ENCODE data around the gene SIM1.

Gene SIM1

DNA sequence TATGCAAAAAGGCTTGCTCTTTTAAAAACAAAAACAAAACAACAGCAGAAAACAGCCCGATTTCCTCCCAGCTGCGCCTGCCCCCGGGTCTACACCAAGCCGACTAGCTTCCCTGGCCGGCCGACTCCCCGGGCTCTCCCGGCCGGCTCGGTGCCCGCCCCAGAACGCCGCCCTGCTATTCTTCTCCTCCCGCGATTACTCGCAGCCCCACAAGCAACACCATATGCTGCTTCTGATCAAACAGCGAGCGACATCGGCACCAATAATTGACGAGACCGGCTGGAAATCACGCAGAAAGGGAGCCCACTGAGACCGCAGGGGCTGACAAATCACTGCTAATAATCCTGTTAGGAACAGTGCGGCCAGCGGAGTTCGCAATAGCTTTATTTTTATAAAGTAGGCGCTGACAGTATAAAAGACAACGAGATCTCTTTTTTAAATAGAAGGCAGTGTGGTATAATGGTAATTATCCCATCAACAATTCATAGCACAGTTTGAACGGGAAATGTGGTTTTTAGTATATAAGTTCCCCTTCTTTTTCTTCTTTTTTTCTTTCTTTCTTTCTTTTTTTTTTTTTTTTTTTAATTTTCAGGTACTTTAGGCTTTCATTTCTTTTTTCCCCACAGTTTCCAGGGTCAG is 3.3 kb downstream of the SIM1 start:
- H2AFZ ChIP-seq (ENCODE audit: low read length): peak overlapping the region; percentile 73
- H4K91ac ChIP-seq (ENCODE audit: low read depth, low read length, poor library complexity): no peak overlapping the region
- H3K27ac ChIP-seq (replicated peaks; ENCODE audit: low read length): no peak overlapping the region
- H3K14ac ChIP-seq (ENCODE audit: low read length): no peak overlapping the region
- no peak overlapping the region for H2BK120ac ChIP-seq (ENCODE audit: low read depth, low read length)
- no peak overlapping the region for H2BK12ac ChIP-seq (ENCODE audit: low read length)
- no peak overlapping the region for H3K4ac ChIP-seq (ENCODE audit: low read length)
- H3K18ac ChIP-seq (ENCODE audit: low read length): no peak overlapping the region
- H2AK5ac ChIP-seq (ENCODE audit: low read depth, low read length): no peak overlapping the region
- H3K27me3 ChIP-seq (ENCODE audit: control insufficient read depth in 3 of 3, insufficient read depth in 3 of 3, low read depth in 1 of 3, low read length in 3 of 3): peaks cover 34 to 100% (median 88%) of the 10 kb centered on the region in 3 experiments
- no peak overlapping the region for H2BK5ac ChIP-seq (ENCODE audit: low read length)
- H4K8ac ChIP-seq (ENCODE audit: low read depth, low read length): no peak overlapping the region
- no peak overlapping the region for H3K4me3 ChIP-seq (ENCODE audit: low read length in 2 of 2)
- no peak overlapping the region for H3K4me2 ChIP-seq (ENCODE audit: insufficient read depth, low read length, poor library complexity, severe bottlenecking)
- no CpG with 5 or more reads among the region's 29 CpGs for WGBS, 2 donors (ENCODE audit: extremely low coverage in 2 of 2, insufficient read length in 2 of 2, insufficient replicate concordance in 1 of 2)
- no peak overlapping the region for H3K23ac ChIP-seq (ENCODE audit: low read depth, low read length, poor library complexity)
- DNase-seq (ENCODE audit: low spot score): peak; percentile 59
- H2BK15ac ChIP-seq (ENCODE audit: low read length): no peak overlapping the region
- H3K9ac ChIP-seq (ENCODE audit: low read depth, low read length, poor library complexity): no peak overlapping the region
- no peaks in the 10 kb centered on the region for H3K79me1 ChIP-seq (ENCODE audit: low read depth, low read length)
- no peaks in the 10 kb centered on the region for H3K9me3 ChIP-seq (replicated peaks in 1 of 2; ENCODE audit: control insufficient read depth in 2 of 2, insufficient read depth in 1 of 2, low read depth in 1 of 2, low read length in 2 of 2)
- no peaks in the 10 kb centered on the region for H3K36me3 ChIP-seq (replicated peaks in 1 of 2; ENCODE audit: control insufficient read depth in 2 of 2, insufficient read depth in 2 of 2, low read length in 2 of 2)
- H3K4me1 ChIP-seq (ENCODE audit: control insufficient read depth in 2 of 2, insufficient read depth in 1 of 2, low read depth in 1 of 2, low read length in 2 of 2): peaks cover 1 to 7% of the 10 kb centered on the region in 2 donors

DNA sequence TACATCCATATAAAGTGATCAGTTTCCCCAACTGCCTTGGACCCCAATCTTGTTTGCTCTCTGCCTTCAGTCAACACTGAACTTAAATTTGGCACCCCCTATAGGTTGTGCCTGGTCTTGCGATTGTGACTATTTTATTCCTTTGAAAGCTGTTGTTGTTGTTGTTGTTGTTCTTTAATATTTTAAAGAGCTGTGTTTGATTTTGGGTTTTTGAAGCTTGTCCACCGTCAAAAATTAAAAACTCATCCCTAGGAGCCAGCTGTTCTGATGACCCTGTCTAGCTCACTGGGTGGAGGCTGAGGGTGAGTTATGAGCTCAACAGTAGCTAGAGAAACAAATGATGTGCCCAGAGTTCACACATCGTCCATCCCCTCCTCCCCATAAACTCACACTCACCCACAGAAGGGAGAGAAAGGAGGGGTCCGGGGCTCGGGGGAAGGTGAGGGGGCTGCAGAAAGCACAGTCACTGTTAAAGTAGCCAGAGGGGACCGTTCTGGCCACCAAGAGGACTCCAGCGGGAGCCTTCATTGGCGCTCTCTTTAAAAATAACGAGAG is 4.0 kb downstream of the SIM1 start:
- no peak overlapping the region for H2BK120ac ChIP-seq (ENCODE audit: low read depth, low read length)
- no peak overlapping the region for H3K9ac ChIP-seq (ENCODE audit: low read depth, low read length, poor library complexity)
- no peaks in the 10 kb centered on the region for H3K9me3 ChIP-seq (replicated peaks in 1 of 2; ENCODE audit: control insufficient read depth in 2 of 2, insufficient read depth in 1 of 2, low read depth in 1 of 2, low read length in 2 of 2)
- no peaks in the 10 kb centered on the region for H3K79me1 ChIP-seq (ENCODE audit: low read depth, low read length)
- no peak overlapping the region for H3K23ac ChIP-seq (ENCODE audit: low read depth, low read length, poor library complexity)
- no peak overlapping the region for H4K91ac ChIP-seq (ENCODE audit: low read depth, low read length, poor library complexity)
- no peaks in the 10 kb centered on the region for H3K36me3 ChIP-seq (replicated peaks in 1 of 2; ENCODE audit: control insufficient read depth in 2 of 2, insufficient read depth in 2 of 2, low read length in 2 of 2)
- H2BK12ac ChIP-seq (ENCODE audit: low read length): no peak overlapping the region
- DNase-seq (ENCODE audit: low spot score): peak; percentile 60
- no peak overlapping the region for H3K4me2 ChIP-seq (ENCODE audit: insufficient read depth, low read length, poor library complexity, severe bottlenecking)
- H2BK15ac ChIP-seq (ENCODE audit: low read length): no peak overlapping the region
- no peak overlapping the region for H2AK5ac ChIP-seq (ENCODE audit: low read depth, low read length)
- H3K27me3 ChIP-seq (ENCODE audit: control insufficient read depth in 3 of 3, insufficient read depth in 3 of 3, low read depth in 1 of 3, low read length in 3 of 3): peaks cover 34 to 100% (median 88%) of the 10 kb centered on the region in 3 experiments
- peaks cover 1 to 7% of the 10 kb centered on the region in 2 donors for H3K4me1 ChIP-seq (ENCODE audit: control insufficient read depth in 2 of 2, insufficient read depth in 1 of 2, low read depth in 1 of 2, low read length in 2 of 2)
- H4K8ac ChIP-seq (ENCODE audit: low read depth, low read length): no peak overlapping the region
- H2AFZ ChIP-seq (ENCODE audit: low read length): no peak overlapping the region
- no peak overlapping the region for H3K18ac ChIP-seq (ENCODE audit: low read length)
- WGBS, 2 donors (ENCODE audit: extremely low coverage in 2 of 2, insufficient read length in 2 of 2, insufficient replicate concordance in 1 of 2): no CpG with 5 or more reads among the region's 9 CpGs
- H3K4me3 ChIP-seq (ENCODE audit: low read length in 2 of 2): no peak overlapping the region
- no peak overlapping the region for H3K14ac ChIP-seq (ENCODE audit: low read length)
- no peak overlapping the region for H3K27ac ChIP-seq (replicated peaks; ENCODE audit: low read length)
- H2BK5ac ChIP-seq (ENCODE audit: low read length): no peak overlapping the region
- no peak overlapping the region for H3K4ac ChIP-seq (ENCODE audit: low read length)

DNA sequence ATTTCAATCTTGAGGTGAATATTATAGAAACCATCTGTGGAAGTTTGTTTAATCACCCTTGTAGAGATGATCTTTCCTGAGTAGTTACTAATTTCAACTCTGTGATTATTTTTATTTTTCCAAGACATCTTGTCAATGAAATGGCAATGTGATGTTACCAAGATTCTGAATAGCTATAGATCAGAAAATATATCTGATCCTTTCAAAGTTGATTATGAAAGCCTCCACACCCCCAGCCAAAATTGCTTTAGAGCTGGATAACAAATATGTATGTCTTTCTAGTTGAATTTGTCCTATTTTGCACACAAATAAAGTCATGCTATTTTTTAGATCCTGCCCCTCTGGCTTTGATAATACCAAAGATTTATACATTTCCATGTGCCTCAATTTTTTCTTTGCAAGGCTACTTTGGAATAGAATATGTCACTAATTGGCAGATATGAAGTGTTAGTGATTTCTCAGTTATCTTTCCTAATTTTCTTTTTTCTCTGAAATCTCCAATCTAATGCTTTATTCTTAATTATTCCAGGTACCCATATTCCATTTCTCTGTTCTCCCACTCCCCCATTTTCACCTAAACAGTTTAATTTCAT is 5.0 kb downstream of the SIM1 start:
- Histone ChIP-seq H2BK120ac (ENCODE audit: low read depth, low read length) (no peak overlapping the region), H3K27me3 (ENCODE audit: control insufficient read depth in 3 of 3, insufficient read depth in 3 of 3, low read depth in 1 of 3, low read length in 3 of 3) (peaks cover 36 to 100% (median 90%) of the 10 kb centered on the region in 3 experiments), H3K4me1 (ENCODE audit: control insufficient read depth in 2 of 2, insufficient read depth in 1 of 2, low read depth in 1 of 2, low read length in 2 of 2) (peaks cover 1 to 7% of the 10 kb centered on the region in 2 donors), H4K8ac (ENCODE audit: low read depth, low read length) (no peak overlapping the region), H2BK15ac (ENCODE audit: low read length) (no peak overlapping the region), H3K18ac (ENCODE audit: low read length) (no peak overlapping the region), H2BK12ac (ENCODE audit: low read length) (no peak overlapping the region), H2AK5ac (ENCODE audit: low read depth, low read length) (no peak overlapping the region), H3K9me3 (replicated peaks in 1 of 2; ENCODE audit: control insufficient read depth in 2 of 2, insufficient read depth in 1 of 2, low read depth in 1 of 2, low read length in 2 of 2) (no peaks in the 10 kb centered on the region), H3K9ac (ENCODE audit: low read depth, low read length, poor library complexity) (no peak overlapping the region), H3K14ac (ENCODE audit: low read length) (no peak overlapping the region), H3K4me2 (ENCODE audit: insufficient read depth, low read length, poor library complexity, severe bottlenecking) (no peak overlapping the region), H3K36me3 (replicated peaks in 1 of 2; ENCODE audit: control insufficient read depth in 2 of 2, insufficient read depth in 2 of 2, low read length in 2 of 2) (no peaks in the 10 kb centered on the region), H3K23ac (ENCODE audit: low read depth, low read length, poor library complexity) (no peak overlapping the region), H3K4ac (ENCODE audit: low read length) (no peak overlapping the region), H3K79me1 (ENCODE audit: low read depth, low read length) (no peaks in the 10 kb centered on the region), H2BK5ac (ENCODE audit: low read length) (no peak overlapping the region), H3K27ac (replicated peaks; ENCODE audit: low read length) (no peak overlapping the region), H3K4me3 (ENCODE audit: low read length in 2 of 2) (no peak overlapping the region), H2AFZ (ENCODE audit: low read length) (no peak overlapping the region), H4K91ac (ENCODE audit: low read depth, low read length, poor library complexity) (no peak overlapping the region)
- DNase-seq (ENCODE audit: low spot score): no peak

DNA sequence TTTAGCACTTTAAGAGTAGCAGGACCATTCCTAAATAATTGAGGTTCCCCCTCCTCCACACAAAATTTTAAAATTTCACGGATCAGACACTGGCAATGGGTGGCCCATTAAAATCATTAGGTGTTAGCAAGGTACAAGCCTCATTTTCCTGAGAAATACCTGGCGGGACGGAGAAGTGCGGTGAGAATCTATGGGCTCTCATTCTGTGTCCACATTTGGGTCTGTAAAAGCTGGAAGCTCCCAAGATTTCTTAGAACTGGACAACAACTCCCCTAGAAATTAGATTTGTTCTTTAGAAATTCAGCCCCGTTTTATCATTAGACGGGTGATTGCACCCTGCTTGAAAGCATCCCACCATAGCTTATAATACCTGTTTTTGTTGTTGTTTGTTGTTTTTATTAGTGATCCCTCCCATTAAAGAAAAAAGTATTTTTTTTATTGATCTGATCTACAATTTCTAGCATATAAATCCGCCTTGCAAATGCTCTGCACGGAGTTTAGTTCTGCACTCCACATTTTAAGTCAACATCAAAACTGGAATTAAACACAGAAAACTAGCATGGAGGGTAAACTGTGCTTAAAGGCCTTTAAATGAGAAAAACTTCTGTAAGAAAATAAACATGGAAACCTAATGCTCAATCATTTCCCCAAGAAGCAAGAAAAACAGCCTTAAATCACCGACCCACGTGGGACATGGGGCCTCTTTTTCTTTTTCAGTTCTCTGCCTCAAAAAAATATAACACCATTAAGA is 5.7 kb downstream of the SIM1 start:
- no peak overlapping the region for H2BK5ac ChIP-seq (ENCODE audit: low read length)
- H2AFZ ChIP-seq (ENCODE audit: low read length): peak overlapping the region; percentile 65
- H3K23ac ChIP-seq (ENCODE audit: low read depth, low read length, poor library complexity): no peak overlapping the region
- H3K27ac ChIP-seq (replicated peaks; ENCODE audit: low read length): no peak overlapping the region
- no peak overlapping the region for H3K4me2 ChIP-seq (ENCODE audit: insufficient read depth, low read length, poor library complexity, severe bottlenecking)
- H3K27me3 ChIP-seq (ENCODE audit: control insufficient read depth in 3 of 3, insufficient read depth in 3 of 3, low read depth in 1 of 3, low read length in 3 of 3): peaks cover 30 to 100% (median 90%) of the 10 kb centered on the region in 3 experiments
- H4K8ac ChIP-seq (ENCODE audit: low read depth, low read length): no peak overlapping the region
- no peak overlapping the region for H3K4me3 ChIP-seq (ENCODE audit: low read length in 2 of 2)
- no peak overlapping the region for H2BK120ac ChIP-seq (ENCODE audit: low read depth, low read length)
- H2BK15ac ChIP-seq (ENCODE audit: low read length): no peak overlapping the region
- no peak overlapping the region for H4K91ac ChIP-seq (ENCODE audit: low read depth, low read length, poor library complexity)
- H3K9me3 ChIP-seq (replicated peaks in 1 of 2; ENCODE audit: control insufficient read depth in 2 of 2, insufficient read depth in 1 of 2, low read depth in 1 of 2, low read length in 2 of 2): no peaks in the 10 kb centered on the region
- no peaks in the 10 kb centered on the region for H3K36me3 ChIP-seq (replicated peaks in 1 of 2; ENCODE audit: control insufficient read depth in 2 of 2, insufficient read depth in 2 of 2, low read length in 2 of 2)
- H3K18ac ChIP-seq (ENCODE audit: low read length): no peak overlapping the region
- H3K14ac ChIP-seq (ENCODE audit: low read length): no peak overlapping the region
- no peak overlapping the region for H2BK12ac ChIP-seq (ENCODE audit: low read length)
- no peak for DNase-seq (ENCODE audit: low spot score)
- H3K9ac ChIP-seq (ENCODE audit: low read depth, low read length, poor library complexity): no peak overlapping the region
- H3K4ac ChIP-seq (ENCODE audit: low read length): no peak overlapping the region
- H3K79me1 ChIP-seq (ENCODE audit: low read depth, low read length): no peaks in the 10 kb centered on the region
- H3K4me1 ChIP-seq (ENCODE audit: control insufficient read depth in 2 of 2, insufficient read depth in 1 of 2, low read depth in 1 of 2, low read length in 2 of 2): peaks cover 1 to 5% of the 10 kb centered on the region in 2 donors
- WGBS, 2 donors (ENCODE audit: extremely low coverage in 2 of 2, insufficient read length in 2 of 2, insufficient replicate concordance in 1 of 2): no CpG with 5 or more reads among the region's 10 CpGs
- no peak overlapping the region for H2AK5ac ChIP-seq (ENCODE audit: low read depth, low read length)
